GM12878 (cell line): ENCODE data around the gene CDC37. TPM values are rescaled to one million over a fixed set of nuclear protein-coding genes. Genes with fewer than 3 reads are reported as not detected.
A peak's percentile ranks its signal among the peaks of the same experiment; 100 is the strongest.

Experiments used
- BACH1 ChIP-seq: fragments of 450-650 bp; IDR thresholded peaks from 2 replicates; pipeline ENCODE4 v1.6.1; 2017; ENCODE audit warnings: mild to moderate bottlenecking, borderline replicate concordance
- BHLHE40 ChIP-seq, 2 experiments: fragments of 450-650 bp in 1 of 2; IDR thresholded peaks; 2 replicates each; pipeline ENCODE4 v1.6.1; 2011 to 2017; ENCODE audit warnings: low read depth in 2 of 2, borderline replicate concordance in 1 of 2, improper control_type of control experiment in 1 of 2, low read length in 1 of 2, mild to moderate bottlenecking in 1 of 2
- BMI1 ChIP-seq: fragments of 450-650 bp; IDR thresholded peaks from 2 replicates; pipeline ENCODE4 v1.6.1; 2016; ENCODE audit warnings: mild to moderate bottlenecking, moderate library complexity, borderline replicate concordance
- HDGF ChIP-seq: fragments of 450-650 bp; IDR thresholded peaks from 2 replicates; pipeline ENCODE4 v1.6.1; 2016; ENCODE audit warnings: antibody characterized with exemption
- IKZF2 ChIP-seq, 2 experiments: fragments of 450-650 bp; IDR thresholded peaks; 2 replicates each; pipeline ENCODE4 v1.6.1; 2017; ENCODE audit warnings: mild to moderate bottlenecking in 2 of 2, moderate library complexity in 2 of 2
- IRF4 ChIP-seq: IDR thresholded peaks from 2 replicates; pipeline ENCODE4 v1.6.1; 2011; ENCODE audit warnings: low read depth, low read length
- JUNB ChIP-seq: IDR thresholded peaks from 2 replicates; pipeline ENCODE4 v1.6.1; 2016; ENCODE audit warnings: antibody characterized with exemption, mild to moderate bottlenecking
- NFIC ChIP-seq: IDR thresholded peaks from 2 replicates; pipeline ENCODE4 v1.6.1; 2012; ENCODE audit warnings: low read depth, mild to moderate bottlenecking, inconsistent platforms, low read length, moderate library complexity
- NR2C2 ChIP-seq: IDR thresholded peaks from 2 replicates; pipeline ENCODE4 v1.6.1; 2011; ENCODE audit warnings: borderline replicate concordance, low read depth; ENCODE audit not compliant: control insufficient read depth, insufficient read length
- NRF1 ChIP-seq: conservative IDR thresholded peaks from 2 replicates; pipeline ENCODE4 v1.6.1; 2011; ENCODE audit warnings: mild to moderate bottlenecking, low read depth, low read length, improper control_type of control experiment
- RBBP5 ChIP-seq: fragments of 200-600 bp; sonication (generic); conservative IDR thresholded peaks from 2 replicates; pipeline ENCODE4 v1.6.1; 2016
- RCOR1 ChIP-seq: conservative IDR thresholded peaks from 2 replicates; pipeline ENCODE4 v1.6.1; 2012; ENCODE audit warnings: low read depth, low read length, improper control_type of control experiment
- SIX5 ChIP-seq: IDR thresholded peaks from 2 replicates; pipeline ENCODE4 v1.6.1; 2011; ENCODE audit warnings: mild to moderate bottlenecking, low read depth, low read length, moderate library complexity; ENCODE audit not compliant: severe bottlenecking
- SP1 ChIP-seq: IDR thresholded peaks from one replicate; pipeline ENCODE4 v1.6.1; 2011; ENCODE audit warnings: low read depth, low read length
- YY1 ChIP-seq: IDR thresholded peaks from 2 replicates; pipeline ENCODE4 v1.6.1; 2011; ENCODE audit warnings: low read depth, mild to moderate bottlenecking, low read length
- ZNF217 ChIP-seq: fragments of 450-650 bp; IDR thresholded peaks from 2 replicates; pipeline ENCODE4 v1.6.1; 2017; ENCODE audit warnings: antibody characterized with exemption, mild to moderate bottlenecking
- ZNF24 ChIP-seq: fragments of 450-650 bp; IDR thresholded peaks from 2 replicates; pipeline ENCODE4 v1.6.1; 2017; ENCODE audit warnings: antibody characterized with exemption, mild to moderate bottlenecking
- ZNF274 ChIP-seq: IDR thresholded peaks from one replicate; pipeline ENCODE4 v1.8.0; 2011; ENCODE audit not compliant: insufficient read length, insufficient read depth
- ZNF622 ChIP-seq: fragments of 450-650 bp; IDR thresholded peaks from 2 replicates; pipeline ENCODE4 v1.6.1; 2017; ENCODE audit warnings: mild to moderate bottlenecking, inconsistent platforms
- ZSCAN29 ChIP-seq: fragments of 450-650 bp; IDR thresholded peaks from 2 replicates; pipeline ENCODE4 v1.6.1; 2017; ENCODE audit warnings: mild to moderate bottlenecking, moderate library complexity
- polyA plus RNA-seq, 11 experiments: library from polyadenylated mRNA; depleted of rRNA in 4 of 11; unstranded in 6 of 11; stranded (reverse) in 5 of 11; fragments of >200 nt; fragmentation: Nextera tagmentation in 4 of 11; fragmentation: Illumina TruSeq in 1 of 11; extraction: Ambion mirVana in 4 of 11; extraction: Trizol in 1 of 11; gene quantifications; 1 replicate in 1 of 11; 2 replicates in 10 of 11; pipeline versions ENCODE4 v1.2.1 to v1.2.3, GENCODE V29; 2011 to 2016; ENCODE audit warnings: inconsistent platforms in 2 of 11, missing spikeins in 2 of 11, low read depth in 1 of 11
- total RNA-seq, 4 experiments: library from RNA; depleted of rRNA in 3 of 4; stranded (reverse); fragments of >200 nt in 3 of 4; fragmentation: Illumina TruSeq in 1 of 4; extraction: Trizol in 1 of 4; gene quantifications; 2 replicates each; pipeline versions ENCODE4 v1.2.1 to v1.2.3, GENCODE V29; 2013 to 2021
- TF ChIP-seq, protein P1 (sequence below), 3 experiments: IDR thresholded peaks in 2 of 3; conservative IDR thresholded peaks in 1 of 3; 2 replicates each; pipeline ENCODE4 v1.5.1; 2011; ENCODE audit warnings: low read depth in 3 of 3, low read length in 3 of 3, mild to moderate bottlenecking in 3 of 3, control low read depth in 2 of 3, moderate library complexity in 2 of 3, inconsistent platforms in 1 of 3, mixed read lengths in 1 of 3; ENCODE audit not compliant: control insufficient read depth in 2 of 3, insufficient read depth in 1 of 3; ENCODE audit errors: extremely low read depth in 1 of 3
- TF ChIP-seq, protein P2 (sequence below): fragments of 450-650 bp; IDR thresholded peaks from 2 replicates; pipeline ENCODE4 v1.6.1; 2017; ENCODE audit warnings: mild to moderate bottlenecking, moderate library complexity
- TF ChIP-seq, protein P3 (sequence below): IDR thresholded peaks from 2 replicates; pipeline ENCODE4 v1.6.1; 2012; ENCODE audit warnings: low read depth, low read length, improper control_type of control experiment
- TF ChIP-seq, protein P4 (sequence below): IDR thresholded peaks from 2 replicates; pipeline ENCODE4 v1.6.1; 2011; ENCODE audit warnings: low read depth, low read length, improper control_type of control experiment, borderline replicate concordance
- TF ChIP-seq, protein P5 (sequence below): IDR thresholded peaks from 2 replicates; pipeline ENCODE4 v1.6.1; 2011; ENCODE audit warnings: borderline replicate concordance, low read depth, mild to moderate bottlenecking, moderate library complexity, low read length; ENCODE audit not compliant: insufficient read depth, poor library complexity, severe bottlenecking

CDC37 gene
- total and polyA plus RNA-seq, 10 of the 15 experiments (the other 5 are each of a cell fraction or from before 2014, with no cell fraction given): 4.7 to 265 (median 176) TPM

DNA sequence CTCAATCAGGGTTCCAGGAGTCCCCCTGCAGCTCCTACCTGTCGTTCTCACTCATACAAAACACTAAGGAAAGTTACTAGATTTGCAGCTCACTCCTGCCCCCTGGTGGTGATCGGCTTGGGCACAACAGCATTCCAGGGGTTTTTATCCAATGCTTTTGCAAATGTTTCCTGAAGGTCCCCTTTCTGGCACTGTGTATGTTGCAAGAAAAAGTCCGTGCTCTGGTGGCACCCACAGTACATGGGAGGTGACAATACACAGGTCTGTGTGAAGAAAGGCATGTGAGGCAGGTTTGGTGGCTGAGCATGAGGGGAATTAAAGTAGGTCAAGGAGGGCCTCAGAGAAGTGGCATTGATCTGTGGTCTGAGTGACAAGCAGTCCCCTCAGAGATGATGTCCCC, 14.4 kb downstream of the CDC37 start (continued):
- TF ChIP-seq BACH1 (no peak), ZSCAN29 (no peak), BHLHE40 (IDR thresholded peaks at IDR 0.05; ENCODE audit: borderline replicate concordance in 1 of 2, low read depth in 2 of 2, low read length in 1 of 2) (no peak), ZNF217 (no peak), SIX5 (no peak), NRF1 (no peak), SP1 (no peak), JUNB (no peak), ZNF274 (no peak), HDGF (no peak), NFIC (no peak), ZNF24 (no peak), YY1 (peak; percentile 50; the same call in 1 of the 2 replicates), RCOR1 (no peak), BMI1 (no peak), RBBP5 (no peak), ZNF622 (no peak), IKZF2 (IDR thresholded peaks at IDR 0.05) (peak; percentile 88 to 89), NR2C2 (no peak), IRF4 (no peak)
- TF ChIP-seq, protein P1, sequence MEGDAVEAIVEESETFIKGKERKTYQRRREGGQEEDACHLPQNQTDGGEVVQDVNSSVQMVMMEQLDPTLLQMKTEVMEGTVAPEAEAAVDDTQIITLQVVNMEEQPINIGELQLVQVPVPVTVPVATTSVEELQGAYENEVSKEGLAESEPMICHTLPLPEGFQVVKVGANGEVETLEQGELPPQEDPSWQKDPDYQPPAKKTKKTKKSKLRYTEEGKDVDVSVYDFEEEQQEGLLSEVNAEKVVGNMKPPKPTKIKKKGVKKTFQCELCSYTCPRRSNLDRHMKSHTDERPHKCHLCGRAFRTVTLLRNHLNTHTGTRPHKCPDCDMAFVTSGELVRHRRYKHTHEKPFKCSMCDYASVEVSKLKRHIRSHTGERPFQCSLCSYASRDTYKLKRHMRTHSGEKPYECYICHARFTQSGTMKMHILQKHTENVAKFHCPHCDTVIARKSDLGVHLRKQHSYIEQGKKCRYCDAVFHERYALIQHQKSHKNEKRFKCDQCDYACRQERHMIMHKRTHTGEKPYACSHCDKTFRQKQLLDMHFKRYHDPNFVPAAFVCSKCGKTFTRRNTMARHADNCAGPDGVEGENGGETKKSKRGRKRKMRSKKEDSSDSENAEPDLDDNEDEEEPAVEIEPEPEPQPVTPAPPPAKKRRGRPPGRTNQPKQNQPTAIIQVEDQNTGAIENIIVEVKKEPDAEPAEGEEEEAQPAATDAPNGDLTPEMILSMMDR (IDR thresholded peaks at IDR 0.05 in 2 of 3, conservative IDR thresholded peaks at IDR 0.05 in 1 of 3; ENCODE audit: control insufficient read depth in 2 of 3, extremely low read depth in 1 of 3, insufficient read depth in 1 of 3, low read depth in 3 of 3, low read length in 3 of 3): peak; percentile 88 to 95 (median 92)
- TF ChIP-seq, protein P2, sequence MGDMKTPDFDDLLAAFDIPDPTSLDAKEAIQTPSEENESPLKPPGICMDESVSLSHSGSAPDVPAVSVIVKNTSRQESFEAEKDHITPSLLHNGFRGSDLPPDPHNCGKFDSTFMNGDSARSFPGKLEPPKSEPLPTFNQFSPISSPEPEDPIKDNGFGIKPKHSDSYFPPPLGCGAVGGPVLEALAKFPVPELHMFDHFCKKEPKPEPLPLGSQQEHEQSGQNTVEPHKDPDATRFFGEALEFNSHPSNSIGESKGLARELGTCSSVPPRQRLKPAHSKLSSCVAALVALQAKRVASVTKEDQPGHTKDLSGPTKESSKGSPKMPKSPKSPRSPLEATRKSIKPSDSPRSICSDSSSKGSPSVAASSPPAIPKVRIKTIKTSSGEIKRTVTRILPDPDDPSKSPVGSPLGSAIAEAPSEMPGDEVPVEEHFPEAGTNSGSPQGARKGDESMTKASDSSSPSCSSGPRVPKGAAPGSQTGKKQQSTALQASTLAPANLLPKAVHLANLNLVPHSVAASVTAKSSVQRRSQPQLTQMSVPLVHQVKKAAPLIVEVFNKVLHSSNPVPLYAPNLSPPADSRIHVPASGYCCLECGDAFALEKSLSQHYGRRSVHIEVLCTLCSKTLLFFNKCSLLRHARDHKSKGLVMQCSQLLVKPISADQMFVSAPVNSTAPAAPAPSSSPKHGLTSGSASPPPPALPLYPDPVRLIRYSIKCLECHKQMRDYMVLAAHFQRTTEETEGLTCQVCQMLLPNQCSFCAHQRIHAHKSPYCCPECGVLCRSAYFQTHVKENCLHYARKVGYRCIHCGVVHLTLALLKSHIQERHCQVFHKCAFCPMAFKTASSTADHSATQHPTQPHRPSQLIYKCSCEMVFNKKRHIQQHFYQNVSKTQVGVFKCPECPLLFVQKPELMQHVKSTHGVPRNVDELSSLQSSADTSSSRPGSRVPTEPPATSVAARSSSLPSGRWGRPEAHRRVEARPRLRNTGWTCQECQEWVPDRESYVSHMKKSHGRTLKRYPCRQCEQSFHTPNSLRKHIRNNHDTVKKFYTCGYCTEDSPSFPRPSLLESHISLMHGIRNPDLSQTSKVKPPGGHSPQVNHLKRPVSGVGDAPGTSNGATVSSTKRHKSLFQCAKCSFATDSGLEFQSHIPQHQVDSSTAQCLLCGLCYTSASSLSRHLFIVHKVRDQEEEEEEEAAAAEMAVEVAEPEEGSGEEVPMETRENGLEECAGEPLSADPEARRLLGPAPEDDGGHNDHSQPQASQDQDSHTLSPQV: no peak
- TF ChIP-seq, protein P3, sequence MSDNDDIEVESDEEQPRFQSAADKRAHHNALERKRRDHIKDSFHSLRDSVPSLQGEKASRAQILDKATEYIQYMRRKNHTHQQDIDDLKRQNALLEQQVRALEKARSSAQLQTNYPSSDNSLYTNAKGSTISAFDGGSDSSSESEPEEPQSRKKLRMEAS: no peak
- TF ChIP-seq, protein P4, sequence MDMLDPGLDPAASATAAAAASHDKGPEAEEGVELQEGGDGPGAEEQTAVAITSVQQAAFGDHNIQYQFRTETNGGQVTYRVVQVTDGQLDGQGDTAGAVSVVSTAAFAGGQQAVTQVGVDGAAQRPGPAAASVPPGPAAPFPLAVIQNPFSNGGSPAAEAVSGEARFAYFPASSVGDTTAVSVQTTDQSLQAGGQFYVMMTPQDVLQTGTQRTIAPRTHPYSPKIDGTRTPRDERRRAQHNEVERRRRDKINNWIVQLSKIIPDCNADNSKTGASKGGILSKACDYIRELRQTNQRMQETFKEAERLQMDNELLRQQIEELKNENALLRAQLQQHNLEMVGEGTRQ: no peak
- TF ChIP-seq, protein P5, sequence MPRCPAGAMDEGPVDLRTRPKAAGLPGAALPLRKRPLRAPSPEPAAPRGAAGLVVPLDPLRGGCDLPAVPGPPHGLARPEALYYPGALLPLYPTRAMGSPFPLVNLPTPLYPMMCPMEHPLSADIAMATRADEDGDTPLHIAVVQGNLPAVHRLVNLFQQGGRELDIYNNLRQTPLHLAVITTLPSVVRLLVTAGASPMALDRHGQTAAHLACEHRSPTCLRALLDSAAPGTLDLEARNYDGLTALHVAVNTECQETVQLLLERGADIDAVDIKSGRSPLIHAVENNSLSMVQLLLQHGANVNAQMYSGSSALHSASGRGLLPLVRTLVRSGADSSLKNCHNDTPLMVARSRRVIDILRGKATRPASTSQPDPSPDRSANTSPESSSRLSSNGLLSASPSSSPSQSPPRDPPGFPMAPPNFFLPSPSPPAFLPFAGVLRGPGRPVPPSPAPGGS: no peak
